Osteoblast (primary cell): ENCODE results near the gene AKAP12. TPM values are rescaled to one million over a fixed set of nuclear protein-coding genes. Genes with fewer than 3 reads are reported as not detected.

Source experiments
- DNase-seq: peaks from one replicate; pipeline ENCODE4 v3.0.0; 2011; ENCODE audit warnings: low spot score, mixed read lengths; ENCODE audit not compliant: insufficient read length; ENCODE audit errors: missing footprints
- H2AFZ ChIP-seq: 2 replicates; pipeline ENCODE4 v1.6.0; 2011; ENCODE audit warnings: mild to moderate bottlenecking, low read length
- H3K27ac ChIP-seq: 2 replicates; pipeline ENCODE4 v1.5.1; 2011; ENCODE audit warnings: mild to moderate bottlenecking, low read depth, low read length, moderate library complexity
- H3K27me3 ChIP-seq: 2 replicates; pipeline ENCODE4 v1.6.0; 2012; ENCODE audit warnings: mild to moderate bottlenecking, control low read depth, inconsistent platforms, low read length, moderate library complexity; ENCODE audit not compliant: insufficient read depth
- H3K36me3 ChIP-seq: 2 replicates; pipeline ENCODE4 v1.5.1; 2011; ENCODE audit warnings: mild to moderate bottlenecking, low read length, control low read depth, moderate library complexity; ENCODE audit not compliant: insufficient read depth
- H3K4me1 ChIP-seq: 2 replicates; pipeline ENCODE4 v1.5.1; 2011; ENCODE audit warnings: mild to moderate bottlenecking, low read length, control low read depth, moderate library complexity; ENCODE audit not compliant: insufficient read depth
- H3K4me2 ChIP-seq: 2 replicates; pipeline ENCODE4 v1.6.0; 2011; ENCODE audit warnings: mild to moderate bottlenecking, low read length; ENCODE audit not compliant: insufficient read depth
- H3K4me3 ChIP-seq: fragments of 200-600 bp; sonication (generic); 3 replicates; pipeline ENCODE4 v1.5.1; 2012; ENCODE audit warnings: mild to moderate bottlenecking, low read length, inconsistent platforms; ENCODE audit not compliant: insufficient read depth
- H3K79me2 ChIP-seq: 2 replicates; pipeline ENCODE4 v1.6.0; 2012; ENCODE audit warnings: mild to moderate bottlenecking, low read length, control low read depth, inconsistent platforms; ENCODE audit not compliant: insufficient read depth
- H3K9me3 ChIP-seq: 2 replicates; pipeline ENCODE4 v1.5.1; 2011; ENCODE audit warnings: low read depth, low read length, control low read depth
- H4K20me1 ChIP-seq: 2 replicates; pipeline ENCODE4 v1.6.0; 2012; ENCODE audit warnings: mild to moderate bottlenecking, low read length, control low read depth; ENCODE audit not compliant: insufficient read depth
- total RNA-seq: library from RNA; depleted of rRNA; stranded (reverse); fragments of >200 nt; gene quantifications from 2 replicates; pipeline ENCODE4 v1.2.3, GENCODE V29; 2012
- TF ChIP-seq, protein P1 (sequence below): IDR thresholded peaks from 2 replicates; pipeline ENCODE4 v1.5.1; 2011; ENCODE audit warnings: mild to moderate bottlenecking, low read depth, low read length, moderate library complexity; ENCODE audit errors: extremely low read depth

Gene AKAP12
- total RNA-seq, 1 donor, result 67.3 TPM

DNA sequence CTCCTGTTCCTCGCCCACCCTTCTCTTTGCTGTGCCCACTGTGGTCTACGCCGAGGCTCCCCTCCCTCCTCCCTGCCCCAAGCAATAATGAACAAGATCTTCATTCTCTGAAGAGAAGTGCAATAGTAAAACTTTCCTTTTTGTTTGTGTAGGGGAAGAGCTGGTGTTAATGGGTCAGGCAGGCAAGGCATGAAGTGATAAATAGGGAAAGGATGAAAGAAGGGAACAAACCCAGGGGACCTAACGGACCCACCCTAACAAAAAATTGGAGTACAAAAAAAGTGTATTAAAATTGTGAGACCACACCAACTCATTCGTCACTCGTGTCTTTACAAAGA, 84.7 kb downstream of the AKAP12 start:
- H3K27me3 ChIP-seq, result no peaks in the 10 kb centered on the region
- H3K4me2 ChIP-seq, result peak overlapping the region; percentile 93
- peaks cover 16% of the 10 kb centered on the region for H3K4me1 ChIP-seq
- no peaks in the 10 kb centered on the region for H3K9me3 ChIP-seq
- no peak for DNase-seq
- TF ChIP-seq, protein P1, sequence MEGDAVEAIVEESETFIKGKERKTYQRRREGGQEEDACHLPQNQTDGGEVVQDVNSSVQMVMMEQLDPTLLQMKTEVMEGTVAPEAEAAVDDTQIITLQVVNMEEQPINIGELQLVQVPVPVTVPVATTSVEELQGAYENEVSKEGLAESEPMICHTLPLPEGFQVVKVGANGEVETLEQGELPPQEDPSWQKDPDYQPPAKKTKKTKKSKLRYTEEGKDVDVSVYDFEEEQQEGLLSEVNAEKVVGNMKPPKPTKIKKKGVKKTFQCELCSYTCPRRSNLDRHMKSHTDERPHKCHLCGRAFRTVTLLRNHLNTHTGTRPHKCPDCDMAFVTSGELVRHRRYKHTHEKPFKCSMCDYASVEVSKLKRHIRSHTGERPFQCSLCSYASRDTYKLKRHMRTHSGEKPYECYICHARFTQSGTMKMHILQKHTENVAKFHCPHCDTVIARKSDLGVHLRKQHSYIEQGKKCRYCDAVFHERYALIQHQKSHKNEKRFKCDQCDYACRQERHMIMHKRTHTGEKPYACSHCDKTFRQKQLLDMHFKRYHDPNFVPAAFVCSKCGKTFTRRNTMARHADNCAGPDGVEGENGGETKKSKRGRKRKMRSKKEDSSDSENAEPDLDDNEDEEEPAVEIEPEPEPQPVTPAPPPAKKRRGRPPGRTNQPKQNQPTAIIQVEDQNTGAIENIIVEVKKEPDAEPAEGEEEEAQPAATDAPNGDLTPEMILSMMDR, result peak; percentile 9
- no peaks in the 10 kb centered on the region for H3K36me3 ChIP-seq
- H3K4me3 ChIP-seq, result peak overlapping the region; percentile 45
- peak overlapping the region; percentile 75 for H2AFZ ChIP-seq
- H3K79me2 ChIP-seq, result peaks cover 12% of the 10 kb centered on the region
- H3K27ac ChIP-seq, result peak overlapping the region; percentile 80
- H4K20me1 ChIP-seq, result no peaks in the 10 kb centered on the region

DNA sequence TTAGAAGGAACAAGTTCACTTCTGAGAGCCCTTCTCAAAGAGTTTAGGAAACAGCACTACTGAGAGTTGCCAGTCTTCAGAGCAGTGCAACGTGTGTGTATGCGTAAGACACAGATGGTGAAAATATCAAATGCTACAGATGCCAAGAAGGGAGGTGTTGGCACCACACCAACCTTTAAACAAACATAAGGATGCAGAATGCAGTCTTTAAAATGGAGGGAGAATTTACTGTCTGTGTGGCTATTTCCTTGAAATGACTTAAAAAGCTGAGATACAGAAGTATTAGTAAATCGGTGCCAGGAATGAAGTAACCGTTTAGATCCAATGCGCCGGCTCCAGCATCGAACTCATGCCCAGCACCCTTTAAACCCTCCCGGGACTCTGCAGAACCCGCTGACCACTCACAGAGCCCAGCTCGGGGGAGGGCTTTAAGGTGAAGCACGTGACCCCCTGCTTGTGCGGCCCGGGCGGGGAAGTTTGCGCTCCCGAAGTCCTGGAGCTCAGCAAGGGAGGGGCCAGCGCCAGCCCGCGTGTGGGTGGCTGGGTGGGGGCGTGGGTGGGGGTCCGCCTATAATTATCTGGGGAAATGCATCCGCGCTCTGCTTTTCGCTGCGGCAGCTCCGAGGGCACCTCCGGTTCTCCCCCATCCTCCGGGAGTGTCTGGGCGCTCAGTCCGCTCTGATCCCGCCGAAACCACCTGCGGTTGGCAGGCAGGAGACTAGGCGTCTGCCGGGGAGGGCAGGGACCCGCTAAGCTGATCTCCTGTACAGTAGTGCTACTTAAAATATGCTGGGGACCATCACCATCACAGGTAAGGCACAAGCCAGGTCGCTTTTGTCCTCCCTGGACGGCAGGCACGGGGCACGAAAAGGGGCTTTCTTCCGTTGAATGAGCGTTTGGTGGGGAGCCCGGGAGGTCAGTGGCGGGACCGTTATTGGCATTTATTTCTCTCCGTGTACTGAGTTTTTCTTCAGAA, 85.6 kb downstream of the AKAP12 start:
- H3K27me3 ChIP-seq, result no peaks in the 10 kb centered on the region
- H3K9me3 ChIP-seq, result no peaks in the 10 kb centered on the region
- H3K4me1 ChIP-seq, result peaks cover 16% of the 10 kb centered on the region
- H3K27ac ChIP-seq, result peak overlapping the region; percentile 80
- H4K20me1 ChIP-seq, result peaks cover 2% of the 10 kb centered on the region
- H3K4me3 ChIP-seq, result peak overlapping the region; percentile 86
- H3K4me2 ChIP-seq, result peak overlapping the region; percentile 93
- H3K36me3 ChIP-seq, result no peaks in the 10 kb centered on the region
- DNase-seq, result peak; percentile 89
- TF ChIP-seq, protein P1, result no peak
- H3K79me2 ChIP-seq, result peaks cover 21% of the 10 kb centered on the region
- H2AFZ ChIP-seq, result peak overlapping the region; percentile 93

DNA sequence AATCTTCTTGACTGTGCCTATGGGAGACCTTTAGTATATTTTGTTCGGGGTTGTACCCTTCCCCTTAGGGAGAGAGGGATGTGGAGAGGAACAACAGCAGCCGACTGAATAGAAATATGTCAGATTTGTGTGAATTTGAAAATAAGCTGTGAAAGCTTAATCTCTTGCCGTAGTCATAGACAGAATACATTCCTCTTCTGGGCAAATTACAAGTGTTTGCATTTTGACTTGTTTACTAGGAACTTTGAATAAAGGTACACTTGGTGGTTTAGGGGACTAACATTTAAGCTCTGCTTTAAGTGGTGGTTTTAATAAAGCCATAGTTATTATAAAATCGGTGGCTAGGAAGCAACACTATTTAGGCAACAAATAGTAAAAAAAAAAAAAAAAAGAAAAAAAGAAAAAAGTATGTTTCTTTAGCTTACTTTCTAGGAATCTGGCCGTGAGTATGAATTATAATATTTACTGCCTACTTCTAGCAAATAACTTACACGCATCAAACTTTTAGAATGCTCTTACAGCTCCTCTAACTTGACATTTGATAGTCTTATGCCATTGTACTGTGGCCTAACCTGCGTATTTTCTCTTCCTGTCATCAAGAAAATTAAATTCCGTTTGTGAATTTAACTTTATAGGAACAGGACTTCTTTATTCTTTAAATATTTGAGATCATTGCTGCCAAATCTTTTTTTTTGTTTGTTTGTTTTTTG, 86.5 kb downstream of the AKAP12 start:
- H3K27me3 ChIP-seq, result no peaks in the 10 kb centered on the region
- peaks cover 2% of the 10 kb centered on the region for H4K20me1 ChIP-seq
- DNase-seq, result no peak
- H3K9me3 ChIP-seq, result no peaks in the 10 kb centered on the region
- H3K36me3 ChIP-seq, result no peaks in the 10 kb centered on the region
- TF ChIP-seq, protein P1, result no peak
- peak overlapping the region; percentile 86 for H3K4me3 ChIP-seq
- H3K4me2 ChIP-seq, result peak overlapping the region; percentile 93
- H2AFZ ChIP-seq, result peak overlapping the region; percentile 93
- H3K79me2 ChIP-seq, result peaks cover 23% of the 10 kb centered on the region
- peak overlapping the region; percentile 80 for H3K27ac ChIP-seq
- peaks cover 16% of the 10 kb centered on the region for H3K4me1 ChIP-seq

DNA sequence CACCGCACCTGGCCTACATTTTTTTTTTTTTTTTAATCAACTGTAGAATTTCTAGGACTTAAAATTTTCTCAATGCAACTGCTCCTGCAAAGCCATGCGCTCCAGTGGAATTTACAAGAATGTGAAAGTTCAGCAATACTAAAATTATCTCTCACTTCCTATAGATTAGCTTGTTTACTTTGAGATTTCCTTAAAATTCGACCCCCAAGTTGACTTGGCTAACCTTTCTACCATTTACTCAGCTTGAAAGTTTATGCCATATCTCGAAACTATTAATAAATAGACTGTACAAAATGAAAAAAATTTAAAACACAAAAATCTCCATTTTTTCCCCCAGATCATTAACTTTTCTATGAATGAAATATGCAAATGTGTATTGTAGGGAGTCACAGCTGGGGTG, 87.3 kb downstream of the AKAP12 start:
- Histone ChIP-seq H3K27me3 (no peaks in the 10 kb centered on the region), H3K4me2 (no peak overlapping the region), H3K27ac (no peak overlapping the region), H3K4me1 (peaks cover 16% of the 10 kb centered on the region), H3K9me3 (no peaks in the 10 kb centered on the region), H3K4me3 (peak overlapping the region; percentile 24), H3K36me3 (no peaks in the 10 kb centered on the region), H2AFZ (no peak overlapping the region), H3K79me2 (peaks cover 23% of the 10 kb centered on the region), H4K20me1 (peaks cover 2% of the 10 kb centered on the region)
- DNase-seq, result no peak
- TF ChIP-seq, protein P1, result no peak
